IMR-90 (cell line): ENCODE results near the gene AFAP1L1. TPM values are rescaled to one million over a fixed set of nuclear protein-coding genes. Genes with fewer than 3 reads are reported as not detected.

ENCODE experiments used
- ATAC-seq: fragments of 200-7000 bp; cut with Tn5 transposase; 2 replicates; pipeline ENCODE4 v1.9.1; 2020; ENCODE audit warnings: low read depth, mild to moderate bottlenecking, moderate library complexity
- BruUV-seq: library from RNA; stranded (reverse); fragments of 400-500 nt; replicated peaks from 2 replicates; lab custom pipeline; 2021; lab: Mats Ljungman, UMichigan
- CTCF ChIA-PET: fragments of 300-600 bp; formaldehyde crosslinking; extraction: SDS; loops from one replicate; lab custom pipeline; 2021; ENCODE audit warnings: antibody characterized with exemption; lab: Yijun Ruan, JAX
- POLR2A ChIA-PET: fragments of 300-600 bp; sonication (Branson Sonifier 250); formaldehyde crosslinking; loops from one replicate; lab custom pipeline; 2022; ENCODE audit warnings: antibody characterized with exemption; ENCODE audit not compliant: unreplicated experiment; lab: Charles Lee
- DNase-seq: peaks from one replicate; pipeline ENCODE4 v3.0.0; 2013
- H2AFZ ChIP-seq: replicated peaks from 2 replicates; pipeline ENCODE3; 2013; ENCODE audit warnings: low read length, mild to moderate bottlenecking; ENCODE audit not compliant: poor library complexity
- H2AK5ac ChIP-seq: 2 replicates; pipeline ENCODE4 v1.6.1; 2013; ENCODE audit warnings: low read depth, low read length, inconsistent platforms
- H2AK9ac ChIP-seq: replicated peaks from 2 replicates; pipeline ENCODE3; 2013; ENCODE audit warnings: mild to moderate bottlenecking, low read depth, low read length, moderate library complexity; ENCODE audit not compliant: poor library complexity
- H2BK120ac ChIP-seq: 2 replicates; pipeline ENCODE4 v1.6.1; 2013; ENCODE audit warnings: low read depth, low read length, inconsistent platforms
- H2BK15ac ChIP-seq: 3 replicates; pipeline ENCODE4 v1.6.1; 2013; ENCODE audit warnings: low read depth, low read length, inconsistent platforms
- H2BK20ac ChIP-seq: 2 replicates; pipeline ENCODE4 v1.6.1; 2013; ENCODE audit warnings: low read depth, mild to moderate bottlenecking, inconsistent platforms, low read length, moderate library complexity
- H2BK5ac ChIP-seq: 2 replicates; pipeline ENCODE4 v1.6.1; 2013; ENCODE audit warnings: mild to moderate bottlenecking, low read depth, low read length, inconsistent platforms; ENCODE audit not compliant: poor library complexity, severe bottlenecking
- H3K14ac ChIP-seq: replicated peaks from 2 replicates; pipeline ENCODE4 v1.6.1; 2013; ENCODE audit warnings: low read depth, low read length, inconsistent platforms
- H3K18ac ChIP-seq: 2 replicates; pipeline ENCODE4 v1.6.1; 2013; ENCODE audit warnings: low read depth, low read length, control low read depth
- H3K23ac ChIP-seq: 2 replicates; pipeline ENCODE4 v1.6.1; 2013; ENCODE audit warnings: low read depth, low read length, inconsistent platforms
- H3K27ac ChIP-seq: 2 replicates; pipeline ENCODE4 v1.5.1; 2013; ENCODE audit warnings: mild to moderate bottlenecking, control low read depth, low read length; ENCODE audit not compliant: insufficient read depth
- H3K27me3 ChIP-seq: 2 replicates; pipeline ENCODE4 v1.6.1; 2013; ENCODE audit warnings: low read length; ENCODE audit not compliant: control insufficient read depth, insufficient read depth
- H3K36me3 ChIP-seq: 2 replicates; pipeline ENCODE4 v1.6.1; 2013; ENCODE audit warnings: low read length, mixed read lengths; ENCODE audit not compliant: control insufficient read depth, insufficient read depth
- H3K4ac ChIP-seq: 2 replicates; pipeline ENCODE4 v1.6.1; 2013; ENCODE audit warnings: low read depth, low read length, inconsistent platforms
- H3K4me1 ChIP-seq: 2 replicates; pipeline ENCODE4 v1.6.1; 2013; ENCODE audit warnings: low read length, mixed read lengths; ENCODE audit not compliant: control insufficient read depth, insufficient read depth
- H3K4me2 ChIP-seq: 2 replicates; pipeline ENCODE4 v1.6.1; 2013; ENCODE audit warnings: low read depth, mild to moderate bottlenecking, control low read depth, low read length, moderate library complexity
- H3K4me3 ChIP-seq: 2 replicates; pipeline ENCODE4 v1.5.1; 2013; ENCODE audit warnings: low read depth, mild to moderate bottlenecking, control low read depth, low read length, moderate library complexity; ENCODE audit not compliant: insufficient read depth
- H3K56ac ChIP-seq: 2 replicates; pipeline ENCODE4 v1.6.1; 2013; ENCODE audit warnings: low read length, inconsistent platforms; ENCODE audit not compliant: insufficient read depth; ENCODE audit errors: extremely low read depth
- H3K79me1 ChIP-seq, 2 experiments: 2 replicates each; pipeline ENCODE4 v1.6.1; 2013; ENCODE audit warnings: low read length in 2 of 2, inconsistent platforms in 1 of 2, low read depth in 1 of 2
- H3K9ac ChIP-seq: 2 replicates; pipeline ENCODE4 v1.6.1; 2013; ENCODE audit warnings: low read depth, low read length, control low read depth
- H3K9me1 ChIP-seq: 2 replicates; pipeline ENCODE4 v1.6.1; 2013; ENCODE audit warnings: low read length, inconsistent platforms; ENCODE audit not compliant: insufficient read depth
- H3K9me3 ChIP-seq: 2 replicates; pipeline ENCODE4 v1.6.1; 2013; ENCODE audit warnings: low read length; ENCODE audit not compliant: control insufficient read depth, insufficient read depth
- H4K20me1 ChIP-seq: 2 replicates; pipeline ENCODE4 v1.6.1; 2013; ENCODE audit warnings: low read length, inconsistent platforms; ENCODE audit not compliant: insufficient read depth
- H4K5ac ChIP-seq: 2 replicates; pipeline ENCODE4 v1.6.1; 2013; ENCODE audit warnings: mild to moderate bottlenecking, low read depth, low read length, control low read depth
- H4K8ac ChIP-seq, 2 experiments: 2 replicates each; pipeline ENCODE4 v1.6.1; 2013; ENCODE audit warnings: low read depth in 2 of 2, low read length in 2 of 2, control low read depth in 1 of 2, inconsistent platforms in 1 of 2
- H4K91ac ChIP-seq: 2 replicates; pipeline ENCODE4 v1.6.1; 2013; ENCODE audit warnings: low read depth, low read length, inconsistent platforms; ENCODE audit not compliant: insufficient read depth
- BHLHE40 ChIP-seq: fragments of 150-350 bp; IDR thresholded peaks from 2 replicates; pipeline ENCODE4 v1.6.1; 2016; ENCODE audit warnings: mild to moderate bottlenecking, low read depth, low read length
- CEBPB ChIP-seq: IDR thresholded peaks from 2 replicates; pipeline ENCODE4 v1.6.1; 2012; ENCODE audit warnings: low read depth, low read length, improper control_type of control experiment
- CHD1 ChIP-seq: IDR thresholded peaks from 2 replicates; pipeline ENCODE4 v1.6.1; 2012; ENCODE audit warnings: low read depth, low read length, improper control_type of control experiment
- CTCF ChIP-seq: conservative IDR thresholded peaks from 2 replicates; pipeline ENCODE4 v1.5.1; 2012; ENCODE audit warnings: mild to moderate bottlenecking, low read depth, low read length, improper control_type of control experiment
- ELK1 ChIP-seq: fragments of 150-350 bp; IDR thresholded peaks from 2 replicates; pipeline ENCODE4 v1.6.1; 2016; ENCODE audit warnings: low read depth, mild to moderate bottlenecking, low read length, moderate library complexity, borderline replicate concordance
- FOS ChIP-seq: fragments of 150-350 bp; IDR thresholded peaks from 2 replicates; pipeline ENCODE4 v1.6.1; 2016; ENCODE audit warnings: low read depth, low read length
- MAFK ChIP-seq: IDR thresholded peaks from 2 replicates; pipeline ENCODE4 v1.6.1; 2012; ENCODE audit warnings: low read depth, low read length, improper control_type of control experiment
- MAZ ChIP-seq: IDR thresholded peaks from 2 replicates; pipeline ENCODE4 v1.6.1; 2012; ENCODE audit warnings: low read depth, mild to moderate bottlenecking, low read length, improper control_type of control experiment, moderate library complexity, borderline replicate concordance
- MXI1 ChIP-seq: IDR thresholded peaks from 2 replicates; pipeline ENCODE4 v1.6.1; 2012; ENCODE audit warnings: low read depth, mild to moderate bottlenecking, low read length, moderate library complexity, borderline replicate concordance
- NFE2L2 ChIP-seq: fragments of 150-350 bp; IDR thresholded peaks from 2 replicates; pipeline ENCODE4 v1.6.1; 2016; ENCODE audit warnings: low read depth, mild to moderate bottlenecking, low read length
- POLR2A ChIP-seq: IDR thresholded peaks from 2 replicates; pipeline ENCODE4 v1.6.1; 2012; ENCODE audit warnings: mild to moderate bottlenecking, low read depth, low read length
- RAD21 ChIP-seq: IDR thresholded peaks from 2 replicates; pipeline ENCODE4 v1.6.1; 2012; ENCODE audit warnings: low read length, improper control_type of control experiment
- RCOR1 ChIP-seq: IDR thresholded peaks from 2 replicates; pipeline ENCODE4 v1.6.1; 2012; ENCODE audit warnings: mild to moderate bottlenecking, low read length, improper control_type of control experiment; ENCODE audit not compliant: insufficient replicate concordance
- RFX5 ChIP-seq: IDR thresholded peaks from 2 replicates; pipeline ENCODE4 v1.8.0; 2012; ENCODE audit warnings: low read depth, mild to moderate bottlenecking, low read length, moderate library complexity
- SMC3 ChIP-seq: fragments of 150-350 bp; IDR thresholded peaks from 2 replicates; pipeline ENCODE4 v1.6.1; 2016; ENCODE audit warnings: low read depth, mild to moderate bottlenecking, antibody characterized with exemption, low read length, moderate library complexity
- whole genome bisulfite sequencing, 2 experiments: methylation state at CpG; one replicate each; pipeline versions ENCODE4 v1.1.5 to v1.1.7; 2013; ENCODE audit warnings: missing lambda C conversion rate in 2 of 2; ENCODE audit not compliant: insufficient read length in 1 of 2; ENCODE audit errors: extremely low coverage in 2 of 2; 5-methylcytosine and 5-hydroxymethylcytosine counted together
- dilution Hi-C: fragments of 300-500 bp; cut with HindIII; formaldehyde crosslinking; loops from one replicate; pipeline ENCODE4 v1.14.3; 2018; ENCODE audit warnings: low sequenced_read_pairs; ENCODE audit not compliant: unreplicated experiment
- in situ Hi-C: fragments of 300-500 bp; cut with MboI; formaldehyde crosslinking; loops from 3 replicates; pipeline ENCODE4 v1.14.3; 2019; ENCODE audit warnings: low sequenced_read_pairs, inconsistent platforms, mixed read lengths
- intact Hi-C: fragments of 100-400 bp; cut with micrococcal nuclease; formaldehyde crosslinking; loops from 2 replicates; pipeline ENCODE4 v1.10.0; 2022
- polyA plus RNA-seq, 3 experiments: library from polyadenylated mRNA; depleted of rRNA; stranded (reverse); fragments of >200 nt; gene quantifications; 2 replicates each; pipeline ENCODE4 v1.2.3, GENCODE V29; 2012; ENCODE audit warnings: low replicate concordance in 1 of 3
- total RNA-seq: library from RNA; depleted of rRNA; stranded (reverse); fragments of >200 nt; gene quantifications from 2 replicates; pipeline ENCODE4 v1.2.3, GENCODE V29; 2012
- TF ChIP-seq, protein P1 (sequence below): fragments of 150-350 bp; IDR thresholded peaks from 2 replicates; pipeline ENCODE4 v1.6.1; 2017; ENCODE audit warnings: mild to moderate bottlenecking, antibody characterized with exemption, low read length, low read depth

Gene AFAP1L1
- total and polyA plus RNA-seq, 2 of the 4 experiments (the other 2 are of a cell fraction): 3.3 to 5.7 TPM

DNA sequence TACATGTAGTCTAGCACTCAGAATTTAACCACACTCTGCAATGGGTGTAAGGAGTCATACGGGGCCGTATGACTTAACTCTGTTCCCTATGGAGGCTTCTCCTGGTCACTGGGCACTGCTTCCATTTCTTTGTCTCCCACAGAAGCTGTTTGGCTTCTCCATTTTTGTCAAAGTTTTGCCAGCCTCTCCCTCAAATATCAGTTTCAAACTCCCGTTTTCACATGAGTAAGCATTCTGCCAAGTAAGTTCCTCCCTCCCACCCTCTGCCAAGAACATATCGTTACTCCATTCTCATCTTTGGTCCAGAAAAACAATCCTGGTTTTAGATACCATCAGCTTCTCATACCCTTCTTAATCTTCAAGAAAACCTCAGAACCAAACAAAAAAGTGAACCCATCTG is 6.1 kb downstream of the AFAP1L1 start:
- Histone ChIP-seq H3K4ac (no peak overlapping the region), H4K91ac (no peak overlapping the region), H3K9me3 (no peaks in the 10 kb centered on the region), H3K4me3 (no peak overlapping the region), H3K4me2 (no peak overlapping the region), H4K8ac (no peak overlapping the region), H3K4me1 (peaks cover 2% of the 10 kb centered on the region), H3K14ac (no peak overlapping the region), H2AFZ (no peak overlapping the region), H4K5ac (no peak overlapping the region), H3K18ac (no peak overlapping the region), H3K23ac (no peak overlapping the region), H3K27me3 (no peaks in the 10 kb centered on the region; the same call in 1 of the 2 replicates), H2BK5ac (no peak overlapping the region), H3K27ac (no peak overlapping the region), H2BK20ac (no peak overlapping the region), H4K20me1 (peaks cover 4% of the 10 kb centered on the region; the same call in 1 of the 2 replicates), H3K9ac (no peak overlapping the region), H3K9me1 (peaks cover 7% of the 10 kb centered on the region), H2BK120ac (no peak overlapping the region), H3K56ac (0 out of 2 replicates have a peak overlapping the region, but pooled peaks have one; percentile 4), H3K36me3 (no peaks in the 10 kb centered on the region), H2AK5ac (no peak overlapping the region), H3K79me1 (peaks cover 6 to 20% of the 10 kb centered on the region in 2 experiments), H2BK15ac (no peak overlapping the region), H2AK9ac (no peak overlapping the region)
- in situ Hi-C loops: no loop called here
- 64% methylated on average over 4 of the region's 4 CpGs; no CpG with 5 or more reads in 1 of the 2 experiments for WGBS, 2 experiments
- POLR2A ChIA-PET: no interaction called here
- ATAC-seq (no peak), DNase-seq (no peak)
- no TSS peak for BruUV-seq
- CTCF ChIA-PET: no interaction called here
- dilution Hi-C loops: no loop called here
- intact Hi-C loops: no loop called here
- TF ChIP-seq, protein P1, sequence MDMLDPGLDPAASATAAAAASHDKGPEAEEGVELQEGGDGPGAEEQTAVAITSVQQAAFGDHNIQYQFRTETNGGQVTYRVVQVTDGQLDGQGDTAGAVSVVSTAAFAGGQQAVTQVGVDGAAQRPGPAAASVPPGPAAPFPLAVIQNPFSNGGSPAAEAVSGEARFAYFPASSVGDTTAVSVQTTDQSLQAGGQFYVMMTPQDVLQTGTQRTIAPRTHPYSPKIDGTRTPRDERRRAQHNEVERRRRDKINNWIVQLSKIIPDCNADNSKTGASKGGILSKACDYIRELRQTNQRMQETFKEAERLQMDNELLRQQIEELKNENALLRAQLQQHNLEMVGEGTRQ: no peak
- TF ChIP-seq RFX5 (no peak), SMC3 (no peak), RAD21 (no peak), BHLHE40 (no peak), MAFK (no peak), CEBPB (no peak), POLR2A (no peak), CHD1 (no peak), RCOR1 (no peak), FOS (no peak), NFE2L2 (no peak), MXI1 (no peak), MAZ (no peak), ELK1 (no peak), CTCF (no peak)
